CD4-positive, alpha-beta T cell treated with Interleukin-15 for 4 hours (primary cell): ENCODE results near the gene ZNF568.

Experiments
- DNase-seq: peaks from one replicate; pipeline ENCODE4 v3.0.0-alpha.2; 2020; ENCODE audit warnings: low spot score

The ZNF568 gene

DNA sequence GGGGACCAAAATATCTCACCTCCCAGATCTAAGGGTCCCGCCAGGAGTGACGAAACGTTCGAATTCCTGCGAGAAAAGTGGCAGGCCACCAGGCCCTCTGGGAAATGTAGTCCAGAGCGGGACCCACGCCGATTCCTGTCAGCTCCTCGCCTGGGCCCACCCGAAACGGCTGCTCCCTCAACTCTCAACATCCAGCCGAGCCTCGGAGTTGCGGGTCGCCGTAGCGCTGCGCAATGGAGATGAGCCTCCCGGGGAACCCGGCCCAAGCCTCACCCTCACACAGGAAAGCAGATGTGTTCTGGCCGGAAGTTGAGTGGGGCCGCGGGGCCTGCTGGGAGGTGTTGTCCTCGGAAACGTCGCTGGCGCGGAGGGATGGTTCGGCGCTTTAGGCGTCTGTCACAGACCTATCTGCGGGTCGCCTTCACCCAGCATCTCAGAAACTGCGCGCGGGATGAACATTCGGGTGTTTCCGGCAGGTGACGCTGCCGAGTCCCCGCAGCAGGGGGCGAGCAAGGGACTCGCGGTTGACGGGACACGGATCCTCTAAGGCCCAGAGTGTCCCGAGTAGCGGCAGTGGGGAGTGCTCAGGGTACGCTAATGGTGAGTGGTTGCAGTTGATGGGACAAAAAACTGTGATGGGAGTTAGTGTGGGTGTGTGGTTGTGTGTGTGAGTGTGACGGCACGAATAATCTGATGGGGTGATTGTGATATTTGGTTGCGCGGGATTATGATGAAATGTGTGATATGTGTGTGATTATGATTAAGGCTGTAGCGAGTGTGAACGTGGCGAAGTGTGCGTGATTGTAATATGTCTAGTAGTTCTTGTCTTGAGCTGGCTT is at the start of gene ZNF568, which contains the start of gene ZNF829:
Gene ZNF568, plus strand, starts transcription at position 341 of the 839 bp plus-strand sequence. CDS start 6,439 bp downstream, outside the sequence.
Gene ZNF829, minus strand, starts transcription at position 300 of the 839 bp plus-strand sequence. CDS start 1,124 bp downstream, outside the sequence.
- DNase-seq: peak; percentile 92

DNA sequence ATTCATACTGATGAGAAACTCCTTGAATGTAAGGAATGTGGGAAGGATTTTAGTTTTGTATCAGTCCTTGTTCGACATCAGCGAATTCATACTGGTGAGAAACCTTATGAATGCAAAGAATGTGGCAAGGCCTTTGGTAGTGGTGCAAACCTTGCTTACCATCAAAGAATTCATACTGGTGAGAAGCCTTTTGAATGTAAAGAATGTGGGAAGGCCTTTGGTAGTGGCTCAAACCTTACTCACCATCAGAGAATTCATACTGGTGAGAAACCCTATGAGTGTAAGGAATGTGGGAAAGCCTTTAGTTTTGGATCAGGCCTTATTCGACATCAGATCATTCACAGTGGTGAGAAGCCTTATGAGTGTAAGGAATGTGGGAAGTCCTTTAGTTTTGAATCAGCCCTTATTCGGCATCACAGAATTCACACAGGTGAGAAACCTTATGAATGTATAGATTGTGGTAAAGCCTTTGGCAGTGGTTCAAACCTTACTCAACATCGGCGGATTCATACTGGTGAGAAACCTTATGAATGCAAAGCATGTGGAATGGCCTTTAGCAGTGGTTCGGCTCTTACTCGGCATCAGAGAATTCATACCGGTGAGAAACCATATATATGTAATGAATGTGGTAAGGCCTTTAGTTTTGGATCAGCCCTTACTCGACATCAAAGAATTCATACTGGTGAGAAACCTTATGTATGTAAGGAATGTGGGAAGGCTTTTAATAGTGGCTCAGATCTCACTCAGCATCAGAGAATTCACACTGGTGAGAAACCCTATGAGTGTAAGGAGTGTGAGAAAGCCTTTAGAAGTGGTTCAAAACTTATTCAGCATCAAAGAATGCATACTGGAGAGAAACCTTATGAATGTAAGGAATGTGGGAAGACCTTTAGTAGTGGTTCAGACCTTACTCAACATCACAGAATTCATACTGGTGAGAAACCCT is 38.9 kb upstream of the ZNF568 start:
- no peak for DNase-seq

DNA sequence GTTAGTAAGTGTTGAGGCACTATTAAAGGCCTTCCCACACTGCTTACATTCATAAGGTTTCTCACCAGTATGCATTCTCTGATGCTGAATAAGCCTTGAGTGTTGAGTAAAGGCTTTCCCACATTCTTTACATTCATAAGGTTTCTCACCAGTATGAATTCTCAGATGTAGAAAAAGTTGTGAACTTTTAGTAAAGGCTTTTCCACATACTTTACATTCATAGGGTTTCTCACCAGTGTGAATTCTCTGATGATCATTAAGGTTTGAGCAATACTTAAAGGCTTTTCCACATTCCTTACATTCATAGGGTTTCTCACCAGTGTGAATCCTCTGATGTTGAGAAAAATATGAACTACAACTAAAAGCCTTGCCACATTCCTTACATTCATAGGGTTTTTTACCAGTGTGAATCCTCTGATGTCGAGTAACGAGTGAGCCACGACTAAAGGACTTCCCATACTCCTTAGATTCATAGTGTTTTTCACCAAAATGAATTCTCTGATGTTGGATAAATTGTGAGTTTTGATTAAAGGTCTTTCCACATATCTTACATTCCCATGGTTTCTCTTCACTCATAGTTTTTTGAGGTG is 24.3 kb upstream of the ZNF568 start:
- no peak for DNase-seq

DNA sequence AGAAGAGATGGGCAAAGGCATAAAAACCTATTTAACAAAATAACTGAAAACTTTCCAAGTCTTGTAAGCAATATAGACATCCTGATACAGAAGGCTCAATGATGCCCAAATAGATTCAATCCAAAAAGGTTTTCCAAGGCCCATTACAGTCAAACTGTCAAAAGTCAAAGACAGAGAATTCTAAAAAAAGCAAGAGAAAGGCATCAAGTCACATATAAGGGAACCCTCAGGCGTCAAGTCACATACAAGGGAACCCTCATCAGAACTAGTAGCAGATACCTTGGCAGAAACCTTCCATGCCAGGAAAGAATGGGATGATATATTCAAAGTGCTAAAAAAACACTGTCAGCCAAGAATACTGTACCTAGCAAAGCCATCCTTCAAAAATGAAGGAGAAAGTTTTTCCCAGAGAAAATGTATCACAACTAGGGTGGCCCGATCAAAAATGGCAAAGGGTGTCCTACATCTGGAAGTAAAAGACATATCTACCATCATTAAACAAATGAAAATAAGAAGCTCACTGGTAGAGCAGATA is 21.2 kb upstream of the ZNF568 start:
- DNase-seq: no peak

DNA sequence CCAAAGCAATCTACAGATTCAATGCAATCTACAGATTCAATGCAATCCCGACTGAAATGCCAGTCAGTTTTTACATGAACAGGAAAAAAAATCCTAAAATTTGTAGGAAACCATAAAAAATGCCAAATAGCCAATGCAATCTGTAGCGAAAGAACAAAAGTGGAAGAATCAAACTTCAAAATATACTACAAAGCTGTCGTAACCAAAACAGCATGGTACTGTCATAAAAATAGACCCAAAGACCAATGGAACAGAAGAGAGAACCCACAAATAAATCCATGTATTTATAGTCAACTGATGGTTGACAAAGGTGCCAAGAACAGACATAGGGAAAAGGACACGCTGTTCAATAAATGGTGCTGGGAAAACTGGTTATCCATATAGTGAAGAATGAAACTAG is 17.7 kb upstream of the ZNF568 start:
- DNase-seq: no peak

DNA sequence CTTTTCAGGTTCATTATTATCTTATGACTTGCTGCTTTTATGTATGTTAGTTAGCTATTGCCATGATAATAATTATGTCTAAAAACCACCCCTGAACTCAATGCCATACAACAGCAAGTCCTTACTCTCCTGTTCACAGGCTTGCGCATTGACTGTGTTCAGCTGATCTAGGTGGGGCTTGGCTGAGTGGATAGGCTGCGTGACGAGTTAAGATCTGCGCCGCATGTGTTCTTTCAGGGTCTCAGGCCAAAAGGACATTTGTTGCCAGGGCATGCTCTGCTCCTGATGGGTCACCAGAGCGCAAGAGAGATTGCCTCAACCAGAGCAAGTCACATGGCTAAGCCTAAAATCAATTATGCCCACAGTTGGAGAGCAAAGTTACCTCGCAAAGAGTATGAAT is 859 bp downstream of the ZNF568 start:
- DNase-seq: no peak

DNA sequence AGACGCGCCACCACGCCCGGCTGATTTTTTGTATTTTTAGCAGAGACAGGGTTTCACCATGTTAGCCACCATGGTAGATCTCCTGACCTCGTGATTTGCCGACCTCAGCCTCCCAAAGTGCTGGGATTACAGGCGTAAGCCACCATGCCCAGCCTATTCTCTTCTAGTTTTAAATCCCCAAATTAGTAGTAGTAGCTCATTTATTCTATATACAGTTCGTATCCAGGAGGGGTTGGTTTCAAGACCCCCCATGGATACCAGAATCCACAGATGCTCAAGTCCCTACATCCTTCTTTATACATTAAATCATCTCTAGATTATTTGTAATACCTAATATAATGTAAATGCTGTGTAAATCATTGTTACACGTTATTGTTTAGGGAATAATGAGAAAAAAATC is 2.0 kb downstream of the ZNF568 start:
- DNase-seq: no peak

DNA sequence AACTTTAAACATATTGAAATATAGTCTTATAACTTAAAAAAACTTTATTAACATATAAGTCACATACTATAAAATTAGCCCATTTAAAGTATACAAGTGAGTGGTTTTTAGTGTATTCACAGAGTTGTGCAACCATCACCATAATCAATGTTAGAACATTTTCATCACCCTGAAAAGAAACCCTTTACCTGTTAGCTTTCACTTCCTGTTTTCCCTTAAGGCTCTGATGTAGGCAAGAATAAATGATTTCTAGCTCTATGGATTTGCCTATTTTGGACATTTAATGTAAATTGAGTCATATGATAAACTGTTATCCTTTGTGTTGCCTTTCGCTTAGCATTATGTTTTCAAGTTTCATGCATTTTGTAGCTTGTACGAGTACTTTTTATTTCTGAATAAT is 15.6 kb downstream of the ZNF568 start:
- no peak for DNase-seq

DNA sequence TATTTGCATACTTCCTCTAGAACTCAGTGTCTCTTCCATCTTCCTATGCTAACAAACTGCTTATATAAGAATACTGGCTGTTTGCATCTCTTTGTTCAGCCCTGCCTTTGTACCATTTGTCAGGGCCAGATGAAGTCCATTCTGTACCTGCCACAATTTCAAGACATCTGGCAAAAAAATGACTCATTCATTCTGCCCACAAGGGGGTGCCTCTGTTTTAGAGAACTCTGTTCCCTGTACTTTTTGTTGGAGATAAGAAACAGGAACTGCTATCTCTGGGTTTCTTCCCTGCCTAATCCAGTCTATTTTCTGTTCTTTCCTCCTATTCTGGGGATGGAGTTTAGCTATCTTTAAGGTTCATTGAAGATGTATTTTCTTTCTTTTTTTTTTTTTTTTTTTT is 23.0 kb downstream of the ZNF568 start:
- DNase-seq: no peak

DNA sequence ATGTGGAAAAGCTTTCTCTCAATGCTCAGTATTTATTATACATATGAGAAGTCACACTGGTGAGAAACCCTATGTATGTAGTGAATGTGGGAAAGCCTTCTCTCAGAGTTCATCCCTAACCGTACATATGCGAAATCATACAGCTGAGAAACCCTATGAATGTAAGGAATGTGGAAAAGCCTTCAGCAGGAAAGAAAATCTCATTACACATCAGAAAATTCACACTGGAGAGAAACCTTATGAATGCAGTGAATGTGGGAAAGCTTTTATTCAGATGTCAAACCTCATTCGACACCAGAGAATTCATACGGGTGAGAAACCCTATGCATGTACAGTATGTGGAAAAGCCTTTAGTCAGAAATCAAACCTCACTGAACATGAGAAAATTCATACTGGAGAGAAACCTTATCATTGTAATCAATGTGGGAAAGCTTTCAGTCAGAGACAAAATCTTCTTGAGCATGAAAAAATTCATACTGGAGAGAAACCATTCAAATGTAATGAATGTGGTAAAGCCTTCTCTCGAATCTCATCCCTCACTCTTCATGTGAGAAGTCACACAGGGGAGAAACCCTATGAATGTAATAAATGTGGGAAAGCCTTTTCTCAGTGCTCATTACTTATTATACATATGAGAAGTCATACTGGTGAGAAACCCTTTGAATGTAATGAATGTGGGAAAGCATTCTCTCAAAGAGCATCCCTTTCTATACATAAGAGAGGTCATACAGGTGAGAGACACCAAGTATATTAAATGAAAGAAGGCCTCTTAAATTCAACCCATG is 34.4 kb downstream of the ZNF568 start:
- no peak for DNase-seq

DNA sequence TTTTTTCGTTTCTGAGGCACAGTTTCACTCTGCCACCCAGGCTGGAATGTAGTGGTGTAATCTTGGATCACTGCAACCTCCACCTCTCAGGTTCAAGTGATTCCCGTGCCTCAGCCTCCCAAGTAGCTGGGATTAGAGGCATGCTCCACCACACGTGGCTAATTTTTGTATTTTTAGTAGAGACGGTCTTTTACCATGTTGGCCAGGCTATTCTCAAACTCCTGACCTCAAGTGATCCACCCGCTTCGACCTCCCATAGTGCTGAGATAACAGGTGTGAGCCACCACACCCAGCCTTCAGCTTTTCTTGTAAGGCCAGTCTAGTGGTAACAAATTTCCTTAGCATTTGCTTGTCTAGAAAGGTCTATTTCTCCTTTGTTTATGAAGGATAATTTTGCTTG is 46.2 kb downstream of the ZNF568 start:
- DNase-seq: no peak

DNA sequence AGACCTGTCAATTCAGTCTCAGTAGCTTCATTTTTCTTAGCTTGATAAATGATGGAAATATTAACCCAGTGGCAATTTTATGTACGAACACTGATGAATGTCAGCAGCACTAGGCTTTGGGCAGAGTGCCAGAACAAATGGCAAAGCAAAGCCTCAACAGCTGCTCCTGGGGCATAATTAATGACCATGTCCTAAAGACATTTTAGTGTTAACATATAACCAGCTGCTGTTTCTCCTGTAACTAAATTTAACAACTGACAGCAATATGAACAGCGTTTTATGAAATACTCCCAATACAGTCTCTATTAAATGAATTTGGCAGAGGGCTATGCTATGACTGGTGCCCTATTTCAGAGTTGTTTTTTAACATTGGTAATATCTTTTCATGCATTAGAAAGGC is 47.1 kb downstream of the ZNF568 start:
- DNase-seq: no peak

DNA sequence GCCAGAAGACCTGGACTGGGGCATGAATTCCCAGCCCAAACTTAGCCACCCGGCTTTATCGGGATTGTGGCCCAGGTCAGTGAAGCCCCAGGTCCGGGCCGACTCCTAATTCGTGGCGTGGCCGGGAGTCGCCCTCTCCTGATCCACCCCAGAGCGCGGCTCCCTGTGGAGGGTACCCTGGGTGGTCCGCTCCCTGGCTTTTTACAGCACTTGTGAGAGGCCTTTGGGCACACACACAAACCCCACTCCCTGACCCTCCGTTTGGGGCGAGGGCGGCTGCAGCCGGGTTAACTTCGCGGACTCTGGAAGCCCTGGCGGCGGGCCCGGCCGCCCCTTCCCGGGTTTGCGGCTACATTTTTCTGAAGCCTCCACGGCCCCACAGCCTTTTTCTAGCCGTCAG is 56.4 kb downstream of the ZNF568 start:
- no peak for DNase-seq

DNA sequence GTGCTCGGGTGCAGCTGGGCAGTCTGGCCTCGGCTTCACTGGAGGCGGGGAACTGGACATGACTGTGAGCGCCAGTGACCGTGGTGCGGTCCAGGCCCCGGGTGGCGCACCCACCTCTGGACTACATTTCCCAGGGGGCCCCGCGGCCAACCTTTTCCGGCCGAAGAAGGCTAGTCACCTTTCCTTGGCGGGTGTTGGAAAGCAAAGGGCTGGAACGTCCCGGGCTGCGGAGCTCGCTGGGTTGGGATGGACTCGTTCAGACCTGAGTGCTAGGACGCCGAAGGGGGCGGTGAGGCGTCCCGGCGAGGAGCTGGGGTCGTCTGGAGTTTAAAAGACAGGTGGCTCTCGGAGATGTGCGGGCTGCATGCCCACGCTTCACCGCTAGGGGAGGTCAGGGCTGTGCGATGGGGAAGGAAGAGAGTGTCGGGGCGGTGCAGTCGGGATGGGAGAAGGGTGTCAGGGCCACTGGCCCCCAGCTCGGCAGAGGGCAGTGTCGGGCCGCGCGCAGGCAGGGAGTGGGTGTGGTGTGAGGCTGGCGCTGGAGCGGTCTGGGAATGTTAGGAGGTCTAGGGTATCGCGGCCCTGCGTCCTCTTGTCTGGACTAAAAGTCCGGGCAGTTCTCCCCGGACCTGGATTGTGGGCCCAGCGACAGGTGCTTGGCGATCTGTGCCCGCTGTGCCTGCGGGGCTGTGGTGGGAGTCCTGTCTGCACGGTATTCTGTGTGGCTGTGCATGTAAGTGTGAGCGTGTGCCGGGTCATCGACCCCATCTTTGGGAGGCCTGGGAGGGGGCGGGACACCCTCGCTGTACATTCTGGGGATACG is 57.1 kb downstream of the ZNF568 start:
- peak; percentile 75 for DNase-seq

DNA sequence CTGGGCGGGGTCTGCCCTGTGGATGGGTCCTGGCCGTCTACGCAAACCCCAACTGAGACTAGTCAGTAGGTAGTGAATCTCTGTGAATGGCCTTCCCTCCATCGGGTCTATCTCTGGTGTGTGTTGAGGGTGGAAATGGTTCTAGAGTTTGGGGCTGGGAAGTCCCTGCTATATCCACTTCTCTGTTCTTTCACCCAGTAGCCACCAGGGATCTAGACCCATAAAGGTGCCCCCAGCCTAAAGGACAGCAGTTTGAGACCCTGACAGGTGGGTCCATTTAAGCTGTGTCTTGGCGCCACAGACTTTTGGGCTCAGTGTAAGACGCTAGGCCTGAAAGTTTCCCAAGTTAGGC is 57.7 kb downstream of the ZNF568 start:
- no peak for DNase-seq

DNA sequence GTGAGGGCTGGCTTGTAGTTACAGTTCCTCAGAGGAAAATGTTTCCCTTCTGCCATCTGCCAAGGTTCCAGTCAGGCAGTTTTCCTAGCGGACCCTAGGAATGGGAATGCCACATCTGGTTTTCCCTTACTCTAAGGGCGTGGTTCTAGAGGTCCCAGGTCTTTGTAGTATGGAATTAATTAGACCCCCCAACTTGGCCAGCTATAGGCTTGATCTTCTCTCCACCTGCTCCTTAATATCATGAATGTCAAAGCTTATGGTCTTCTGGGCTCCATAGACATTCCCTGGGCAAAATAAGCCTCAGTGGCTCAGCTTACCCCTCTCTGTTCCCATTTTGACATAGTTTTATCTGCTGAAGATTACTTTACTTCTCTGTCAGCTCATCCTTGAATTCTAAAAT is 70.0 kb downstream of the ZNF568 start:
- DNase-seq: no peak

DNA sequence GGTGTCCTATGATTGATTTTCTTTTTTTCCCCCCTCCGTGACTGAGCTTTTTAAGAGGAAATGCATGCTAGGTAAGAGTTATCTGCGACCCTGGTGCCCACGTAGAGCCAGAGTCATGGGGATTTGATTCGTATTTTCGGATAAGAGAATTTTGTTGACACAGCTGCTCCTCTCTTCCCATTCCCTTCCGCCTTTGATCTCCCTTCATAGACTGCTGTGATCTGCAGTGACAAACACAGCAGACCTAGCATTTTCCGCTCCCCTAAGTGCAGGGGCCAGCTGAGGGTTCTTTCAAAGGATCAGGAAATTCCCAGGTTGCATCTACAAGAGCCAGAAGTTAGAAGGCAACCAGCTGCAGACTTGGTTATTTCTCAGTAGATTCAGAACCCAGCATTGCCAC is 70.5 kb downstream of the ZNF568 start:
- no peak for DNase-seq

DNA sequence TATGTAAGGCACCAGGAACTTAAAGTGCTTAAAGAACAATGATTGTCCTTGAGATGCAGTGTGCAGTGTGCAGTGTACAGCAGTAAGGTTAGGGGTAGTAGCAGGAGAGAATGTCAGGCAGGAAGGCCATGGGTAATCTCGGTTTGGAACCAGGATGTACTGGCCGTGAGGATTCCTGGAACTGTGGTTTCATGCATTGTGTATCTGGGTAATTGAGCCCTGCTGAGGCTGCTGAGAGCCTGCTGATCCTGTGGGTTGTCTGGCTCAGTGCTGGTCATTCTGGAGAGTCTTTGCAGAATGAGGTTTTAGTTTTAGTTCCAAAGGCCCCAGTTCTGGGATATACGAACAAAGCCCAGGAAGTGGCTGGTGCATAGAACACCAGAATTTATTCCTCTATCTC is 71.0 kb downstream of the ZNF568 start:
- no peak for DNase-seq

DNA sequence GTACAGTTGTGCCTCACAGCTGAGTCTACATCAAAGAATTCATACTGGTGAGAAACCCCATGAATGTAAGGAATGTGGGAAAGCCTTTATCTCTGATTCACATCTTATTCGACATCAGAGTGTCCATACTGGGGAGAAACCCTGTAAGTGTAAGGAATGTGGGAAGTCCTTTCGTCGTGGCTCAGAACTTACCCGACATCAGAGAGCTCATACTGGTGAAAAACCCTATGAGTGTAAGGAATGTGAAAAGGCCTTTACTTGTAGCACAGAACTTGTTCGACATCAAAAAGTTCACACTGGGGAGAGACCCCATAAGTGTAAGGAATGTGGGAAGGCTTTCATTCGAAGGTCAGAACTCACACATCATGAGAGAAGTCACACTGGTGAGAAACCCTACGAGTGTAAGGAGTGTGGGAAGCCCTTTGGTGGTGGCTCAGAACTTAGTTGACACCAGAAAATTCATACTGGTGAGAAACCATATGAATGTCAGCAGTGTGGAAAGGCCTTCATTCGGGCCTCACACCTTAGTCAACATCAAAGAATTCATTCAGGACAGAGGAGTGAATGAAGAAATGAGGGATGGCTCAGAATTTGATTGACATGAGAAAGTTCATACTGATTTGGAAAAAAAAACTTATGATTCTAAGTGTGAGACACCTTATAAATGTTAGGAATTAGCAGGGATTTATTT is 81.2 kb downstream of the ZNF568 start:
- no peak for DNase-seq

DNA sequence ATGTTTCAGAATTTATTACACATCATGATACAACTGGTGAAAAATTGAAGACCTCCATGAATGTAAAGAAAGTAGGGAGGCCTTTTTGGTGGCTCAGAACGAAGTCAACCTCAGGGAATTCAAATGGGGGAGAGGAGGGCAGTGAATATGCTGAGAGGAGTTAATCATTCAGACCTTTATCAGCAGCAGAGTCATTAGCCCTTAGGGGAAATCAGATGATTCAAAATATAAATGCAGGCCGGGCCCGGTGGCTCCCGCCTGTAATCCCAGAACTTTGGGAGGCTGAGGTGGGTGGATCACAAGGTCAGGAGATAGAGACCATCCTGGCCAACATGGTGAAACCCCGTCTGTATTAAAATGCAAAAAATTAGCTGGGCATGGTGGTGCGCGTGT is 81.7 kb downstream of the ZNF568 start:
- DNase-seq: no peak
